Astrocyte (in vitro differentiated cells and primary cell): ENCODE results near the gene PFDN5. TPM values are rescaled to one million over a fixed set of nuclear protein-coding genes. Genes with fewer than 3 reads are reported as not detected.
"Not testable (repeated sequence)": the region's sequence is repeated elsewhere in the genome, so short reads cannot be mapped to it uniquely, and the experiment has no call there.

Experiments
- DNase-seq: peaks from one replicate; pipeline ENCODE4 v3.0.0-alpha.2; 2010; ENCODE audit warnings: low read depth
- FAIRE-seq: peaks from 2 replicates; lab custom pipeline; 2011; peaks lifted over from hg19 to GRCh38; lab: Jason Lieb, UNC
- H2AFZ ChIP-seq: 2 replicates; pipeline ENCODE4 v1.6.0; 2012; ENCODE audit warnings: low read depth, low read length, inconsistent platforms
- H3K27ac ChIP-seq: 2 replicates; pipeline ENCODE4 v1.5.1; 2011; ENCODE audit warnings: low read depth, low read length, inconsistent platforms
- H3K27me3 ChIP-seq: 2 replicates; pipeline ENCODE4 v1.6.0; 2011; ENCODE audit warnings: low read length, inconsistent platforms; ENCODE audit not compliant: insufficient read depth
- H3K36me3 ChIP-seq: 2 replicates; pipeline ENCODE4 v1.5.1; 2011; ENCODE audit warnings: low read length, inconsistent platforms; ENCODE audit not compliant: insufficient read depth
- H3K4me1 ChIP-seq: 2 replicates; pipeline ENCODE4 v1.5.1; 2011; ENCODE audit warnings: low read length, inconsistent platforms; ENCODE audit not compliant: insufficient read depth
- H3K4me2 ChIP-seq: 2 replicates; pipeline ENCODE4 v1.6.0; 2012; ENCODE audit warnings: low read length, inconsistent platforms
- H3K4me3 ChIP-seq: 2 replicates; pipeline ENCODE4 v1.5.1; 2011; ENCODE audit warnings: low read depth, mild to moderate bottlenecking, low read length, inconsistent platforms; ENCODE audit not compliant: insufficient read depth
- H3K79me2 ChIP-seq: 2 replicates; pipeline ENCODE4 v1.6.0; 2012; ENCODE audit warnings: mild to moderate bottlenecking, low read length, inconsistent platforms; ENCODE audit not compliant: insufficient read depth
- H3K9ac ChIP-seq: 2 replicates; pipeline ENCODE4 v1.6.0; 2012; ENCODE audit warnings: mild to moderate bottlenecking, low read length, inconsistent platforms
- H3K9me3 ChIP-seq: 2 replicates; pipeline ENCODE4 v1.5.1; 2012; ENCODE audit warnings: low read depth, mild to moderate bottlenecking, low read length, inconsistent platforms; ENCODE audit not compliant: insufficient read depth
- H4K20me1 ChIP-seq: 2 replicates; pipeline ENCODE4 v1.6.0; 2012; ENCODE audit warnings: low read length, inconsistent platforms; ENCODE audit not compliant: insufficient read depth
- H3K27ac Mint-ChIP-seq: one replicate; pipeline ENCODE4 v1.8.0; 2021; ENCODE audit warnings: mild to moderate bottlenecking, mixed read lengths; ENCODE audit not compliant: unreplicated experiment
- H3K27me3 Mint-ChIP-seq: one replicate; pipeline ENCODE4 v1.8.0; 2021; ENCODE audit warnings: low read depth, mixed read lengths; ENCODE audit not compliant: unreplicated experiment
- H3K36me3 Mint-ChIP-seq: one replicate; pipeline ENCODE4 v1.8.0; 2021; ENCODE audit warnings: low read depth, mixed read lengths; ENCODE audit not compliant: unreplicated experiment
- H3K4me1 Mint-ChIP-seq: one replicate; pipeline ENCODE4 v1.8.0; 2021; ENCODE audit warnings: low read depth, mixed read lengths; ENCODE audit not compliant: unreplicated experiment
- H3K4me3 Mint-ChIP-seq: one replicate; pipeline ENCODE4 v1.8.0; 2021; ENCODE audit warnings: mild to moderate bottlenecking, moderate library complexity, mixed read lengths; ENCODE audit not compliant: unreplicated experiment
- H3K9me3 Mint-ChIP-seq: one replicate; pipeline ENCODE4 v1.8.0; 2021; ENCODE audit warnings: mild to moderate bottlenecking, mixed read lengths; ENCODE audit not compliant: unreplicated experiment
- CTCF ChIP-seq: IDR thresholded peaks from 2 replicates; pipeline ENCODE4 v1.5.1; 2011; ENCODE audit warnings: low read depth, mild to moderate bottlenecking, inconsistent platforms, low read length, moderate library complexity; ENCODE audit not compliant: insufficient read depth
- EZH2 ChIP-seq: IDR thresholded peaks from 2 replicates; pipeline ENCODE4 v1.6.1; 2012; ENCODE audit warnings: mild to moderate bottlenecking, low read length, inconsistent platforms; ENCODE audit not compliant: insufficient read depth
- total RNA-seq: library from RNA; stranded (reverse); gene quantifications from 2 replicates; pipeline ENCODE4 v1.2.1, GENCODE V29; 2021

Gene PFDN5
- total RNA-seq, 1 donor from 2014 or later, result 281 TPM

GRCh38 chr12:53330671-53331070, 35.3 kb downstream of the PFDN5 start:
- Histone ChIP-seq H3K27me3 (peaks cover 6% of the 10 kb centered on the region), H3K4me2 (no peak overlapping the region), H3K27ac (no peak overlapping the region), H3K79me2 (no peaks in the 10 kb centered on the region), H3K4me1 (no peaks in the 10 kb centered on the region), H3K9ac (no peak overlapping the region), H3K4me3 (no peak overlapping the region), H2AFZ (no peak overlapping the region), H3K36me3 (no peaks in the 10 kb centered on the region), H3K9me3 (no peaks in the 10 kb centered on the region), H4K20me1 (no peaks in the 10 kb centered on the region)
- no peak for FAIRE-seq
- H3K27ac Mint-ChIP-seq, result no peak overlapping the region
- no peaks in the 10 kb centered on the region for H3K36me3 Mint-ChIP-seq
- TF ChIP-seq CTCF (no peak), EZH2 (no peak)
- DNase-seq, result no peak
- H3K9me3 Mint-ChIP-seq, result no peaks in the 10 kb centered on the region
- no peak overlapping the region for H3K4me3 Mint-ChIP-seq
- H3K4me1 Mint-ChIP-seq, result peaks cover 2% of the 10 kb centered on the region
- H3K27me3 Mint-ChIP-seq, result peaks cover 67% of the 10 kb centered on the region

- H2AFZ ChIP-seq, H3K36me3 ChIP-seq, H4K20me1 ChIP-seq, H3K9me3 Mint-ChIP-seq, H3K4me3 Mint-ChIP-seq, H3K36me3 Mint-ChIP-seq, H3K27ac ChIP-seq, H3K9ac ChIP-seq, H3K79me2 ChIP-seq, H3K4me3 ChIP-seq, H3K4me1 ChIP-seq, H3K4me1 Mint-ChIP-seq, FAIRE-seq, DNase-seq, H3K4me2 ChIP-seq, H3K9me3 ChIP-seq, H3K27ac Mint-ChIP-seq: not testable (repeated sequence)
- peaks cover 67% of the 10 kb centered on the region for H3K27me3 Mint-ChIP-seq
- H3K27me3 ChIP-seq, result peaks cover 20% of the 10 kb centered on the region
These were observed 37.0 kb downstream of the PFDN5 start for GRCh38 chr12:53332339-53332738.

GRCh38 chr12:53332744-53333143, 37.4 kb downstream of the PFDN5 start:
- no peak overlapping the region for H3K9ac ChIP-seq
- no peak for TF ChIP-seq CTCF
- TF ChIP-seq EZH2, result no peak
- no peak overlapping the region for H3K4me3 Mint-ChIP-seq
- H3K27me3 ChIP-seq, result peaks cover 23% of the 10 kb centered on the region
- H3K79me2 ChIP-seq, result no peaks in the 10 kb centered on the region
- no peaks in the 10 kb centered on the region for H3K4me1 ChIP-seq
- no peaks in the 10 kb centered on the region for H4K20me1 ChIP-seq
- H3K36me3 ChIP-seq, result no peaks in the 10 kb centered on the region
- no peak overlapping the region for H3K4me3 ChIP-seq
- H3K27me3 Mint-ChIP-seq, result peaks cover 67% of the 10 kb centered on the region
- H3K27ac Mint-ChIP-seq, result no peak overlapping the region
- no peak overlapping the region for H3K4me2 ChIP-seq
- H3K27ac ChIP-seq, result no peak overlapping the region
- FAIRE-seq, result no peak
- no peaks in the 10 kb centered on the region for H3K9me3 ChIP-seq
- H3K4me1 Mint-ChIP-seq, result peaks cover 1% of the 10 kb centered on the region
- no peak for DNase-seq
- no peak overlapping the region for H2AFZ ChIP-seq
- H3K36me3 Mint-ChIP-seq, result no peaks in the 10 kb centered on the region
- H3K9me3 Mint-ChIP-seq, result no peaks in the 10 kb centered on the region
